Ammon's horn (tissue), 1 donor: ENCODE data around the gene NKRF.
"Not testable (repeated sequence)": the region's sequence is repeated elsewhere in the genome, so short reads cannot be mapped to it uniquely, and the experiment has no call there.

Experiments used
- DNase-seq: peaks from one replicate; pipeline ENCODE4 v3.0.0-alpha.2; 2016; ENCODE audit warnings: low spot score

NKRF gene

DNA sequence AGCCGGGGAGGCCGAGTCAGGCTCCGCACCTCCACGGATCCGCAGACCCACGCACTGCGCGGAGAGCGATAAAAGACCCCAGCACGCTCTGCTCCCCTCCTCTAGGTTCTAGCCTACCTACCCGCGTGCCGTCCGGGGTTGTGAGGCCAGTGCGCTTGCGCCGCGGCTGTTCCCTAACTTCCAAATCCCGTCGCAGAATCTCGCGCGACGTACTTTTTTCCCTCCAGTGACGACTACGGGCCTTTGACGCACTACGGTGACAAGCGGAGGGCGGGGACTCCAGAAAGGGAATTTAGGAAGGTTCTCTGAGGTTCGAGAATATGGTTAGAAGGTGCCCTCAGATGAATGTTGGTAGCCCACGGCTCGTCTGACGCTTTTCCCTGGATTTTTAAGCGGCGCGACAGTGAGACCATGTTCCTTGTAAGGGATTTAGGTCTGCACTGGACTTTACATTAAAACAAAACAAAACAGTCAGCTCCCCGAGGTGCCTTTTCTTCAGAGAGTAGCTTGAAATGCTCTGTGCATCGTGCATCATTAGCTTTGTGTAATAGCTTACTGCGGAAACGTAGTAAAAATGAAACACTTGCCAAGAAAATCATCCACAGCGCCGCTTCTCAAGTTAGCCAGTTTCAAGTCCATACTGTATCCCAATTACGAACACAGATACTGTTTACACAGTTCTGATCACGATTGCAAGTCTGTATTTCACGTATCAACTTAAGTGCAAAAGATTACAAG is at the start of gene NKRF:
NKRF (minus strand) TSS at position 145 of the 738 bp plus-strand sequence.
- peak; percentile 91 for DNase-seq

- DNase-seq = no peak
These were observed 48.9 kb upstream of the NKRF start for GRCh38 chrX:119655125-119655524.

- peak; percentile 10 for DNase-seq
These were observed 47.9 kb upstream of the NKRF start for GRCh38 chrX:119654112-119654531.

GRCh38 chrX:119648421-119648775 is 42.2 kb upstream of the NKRF start:
- DNase-seq = no peak

DNA sequence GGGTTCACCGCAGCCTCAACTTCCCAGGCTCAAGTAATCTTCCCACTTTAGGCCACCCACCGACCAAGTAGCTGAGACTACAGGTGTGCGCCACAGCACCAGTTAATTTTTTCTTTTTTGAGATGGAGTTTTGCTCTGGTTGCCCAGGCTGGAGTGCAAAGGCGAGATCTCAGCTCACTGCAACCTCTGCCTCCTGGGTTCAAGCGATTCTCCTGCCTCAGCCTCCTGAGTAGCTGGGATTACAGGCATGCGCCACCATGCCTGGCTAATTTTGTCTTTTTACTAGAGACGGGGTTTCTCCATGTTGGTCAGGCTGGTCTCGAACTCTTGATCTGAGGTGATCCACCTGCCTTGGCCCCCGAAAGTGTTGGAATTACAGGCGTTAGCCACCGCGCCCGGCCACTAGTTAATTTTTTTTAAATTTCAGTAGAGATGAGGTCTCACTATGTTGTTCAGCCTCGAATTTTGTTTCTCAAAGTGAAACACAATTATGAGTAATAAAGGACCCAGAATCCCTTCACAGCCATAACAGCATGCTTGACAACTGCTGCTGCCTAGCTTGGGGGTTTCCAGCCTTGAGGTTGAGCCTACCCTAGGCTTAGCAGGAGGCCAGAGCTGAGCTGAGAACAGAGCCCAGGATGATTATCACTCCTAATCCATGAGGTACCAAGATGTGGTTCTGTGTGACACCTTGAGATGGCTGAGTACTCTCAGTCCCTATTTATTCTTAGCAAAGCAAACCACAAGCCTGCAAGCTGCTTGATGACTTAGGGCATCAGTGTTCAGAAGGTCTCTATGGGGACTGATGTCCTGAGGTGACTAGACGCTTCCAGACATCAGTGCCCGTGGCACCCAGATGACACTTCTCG is 41.6 kb upstream of the NKRF start:
- DNase-seq = no peak

- DNase-seq = no peak
These were observed 40.9 kb upstream of the NKRF start for GRCh38 chrX:119647089-119647488.

- no peak for DNase-seq
These were observed 40.3 kb upstream of the NKRF start for GRCh38 chrX:119646515-119646914.

DNA sequence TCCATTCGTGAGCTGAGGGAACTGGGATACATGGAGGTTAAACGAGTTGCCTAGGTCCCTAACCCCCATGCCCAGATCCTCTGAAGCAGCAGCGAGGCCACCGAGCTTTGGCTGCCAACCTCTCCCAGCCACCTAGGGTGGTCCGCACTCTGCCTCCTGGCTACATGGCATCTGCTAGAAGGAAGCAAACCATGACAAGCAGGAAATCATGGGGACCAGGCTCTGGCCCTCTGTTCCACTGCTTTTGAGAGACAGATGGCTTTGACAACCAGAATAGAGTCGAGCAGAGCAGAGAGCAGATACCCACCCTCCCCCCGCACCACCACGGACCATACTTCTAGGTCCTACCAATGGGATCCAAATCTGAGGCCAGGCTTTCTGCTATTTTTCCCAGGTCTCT is 37.5 kb upstream of the NKRF start:
- DNase-seq = no peak

- no peak for DNase-seq
These were observed 34.5 kb upstream of the NKRF start for GRCh38 chrX:119640731-119641170.

- DNase-seq = no peak
These were observed 32.7 kb upstream of the NKRF start for GRCh38 chrX:119638725-119639471.

DNA sequence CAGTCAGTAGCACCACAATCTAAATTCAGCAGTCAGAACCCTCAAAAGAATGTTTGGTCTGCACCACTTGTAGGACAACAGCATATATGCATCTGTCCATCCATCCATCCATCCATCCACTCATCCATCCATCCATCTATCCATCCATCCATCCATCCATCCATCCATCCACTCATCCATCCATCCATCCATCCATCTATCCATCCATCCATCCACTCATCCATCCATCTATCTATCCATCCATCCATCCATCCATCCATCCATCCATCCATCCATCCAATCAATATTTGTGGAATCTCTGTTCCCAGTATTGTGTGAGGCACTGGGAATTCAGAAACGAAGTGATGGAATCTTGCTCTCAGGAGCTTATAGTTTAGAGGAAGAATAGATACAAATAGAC is 31.2 kb upstream of the NKRF start:
- DNase-seq = not testable (repeated sequence)

GRCh38 chrX:119636419-119636818 is 30.2 kb upstream of the NKRF start:
- DNase-seq = no peak

DNA sequence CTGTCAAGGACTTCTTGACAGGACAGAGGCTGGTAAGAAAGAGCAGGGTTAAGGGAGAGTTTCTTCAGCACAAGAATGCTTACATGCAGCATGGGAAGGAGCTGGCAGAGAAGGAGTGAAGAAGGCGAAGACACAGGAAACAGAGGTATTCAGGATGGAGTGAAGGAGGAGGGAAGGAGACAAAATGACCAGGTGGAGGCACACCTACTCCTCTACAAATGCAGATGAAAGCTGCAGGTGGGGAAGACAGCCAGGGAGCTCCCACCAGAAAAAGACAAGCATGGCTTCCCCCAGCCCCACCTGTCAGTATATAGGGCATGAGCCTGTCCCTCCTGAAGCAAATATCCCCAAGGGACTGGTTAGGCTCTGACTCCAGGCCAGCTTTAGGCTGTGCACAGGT is 29.6 kb upstream of the NKRF start:
- no peak for DNase-seq

- DNase-seq = no peak
These were observed 29.0 kb upstream of the NKRF start for GRCh38 chrX:119635179-119635578.

GRCh38 chrX:119625843-119626242 is 19.6 kb upstream of the NKRF start:
- DNase-seq = no peak

DNA sequence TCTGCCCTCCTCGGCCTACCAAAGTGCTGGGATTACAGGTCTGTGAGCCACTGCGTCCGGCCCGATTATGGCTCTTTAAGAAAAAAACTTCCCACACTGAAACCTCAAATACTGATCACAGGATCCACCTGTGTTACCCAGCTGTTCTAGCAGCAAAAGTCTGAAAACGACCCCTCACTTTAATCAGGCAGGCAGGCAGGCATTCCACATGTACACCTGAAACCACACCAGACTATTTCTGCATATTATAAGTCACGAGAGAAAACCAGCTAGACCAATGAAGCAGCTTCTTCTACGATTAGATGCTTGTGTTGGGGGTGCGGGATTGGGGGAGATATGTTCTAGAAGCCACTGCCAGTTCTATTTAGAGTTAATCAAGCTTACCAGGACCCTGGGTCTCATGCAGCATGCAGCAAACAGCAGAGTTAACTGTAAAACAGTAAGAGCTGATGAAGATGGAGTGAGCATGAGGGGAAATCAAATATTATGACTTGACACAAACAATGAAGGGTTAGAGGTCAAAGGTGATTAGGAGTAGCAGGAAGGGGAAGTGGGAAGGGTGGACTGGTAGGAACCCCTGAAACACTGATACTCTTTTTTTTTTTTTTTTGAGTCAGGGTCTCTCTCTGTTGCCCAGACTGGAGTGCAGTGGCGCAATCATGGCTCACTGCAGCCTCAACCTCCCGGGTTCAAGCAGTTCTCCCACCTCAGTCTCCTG is 18.9 kb upstream of the NKRF start:
- no peak for DNase-seq

DNA sequence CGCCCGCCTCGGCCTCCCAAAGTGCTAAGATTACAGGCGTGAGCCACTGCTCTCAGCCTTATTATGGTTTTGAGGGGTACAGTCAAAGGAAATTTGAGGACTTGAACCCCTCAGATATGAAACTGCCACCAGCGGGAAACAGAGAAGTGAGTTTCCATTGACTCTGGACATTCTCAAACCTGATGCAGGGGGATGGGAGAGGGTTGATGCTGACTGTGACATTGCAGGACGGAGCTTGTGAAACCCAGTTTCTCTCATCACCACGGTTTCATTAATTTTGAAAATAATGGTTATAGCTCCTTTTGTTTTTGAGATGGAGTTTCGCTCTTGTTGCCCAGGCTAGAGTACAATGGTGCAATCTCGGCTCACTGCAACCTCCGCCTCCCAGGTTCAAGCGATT is 18.2 kb upstream of the NKRF start:
- DNase-seq = no peak

GRCh38 chrX:119622356-119623232 is 16.4 kb upstream of the NKRF start:
- no peak for DNase-seq

DNA sequence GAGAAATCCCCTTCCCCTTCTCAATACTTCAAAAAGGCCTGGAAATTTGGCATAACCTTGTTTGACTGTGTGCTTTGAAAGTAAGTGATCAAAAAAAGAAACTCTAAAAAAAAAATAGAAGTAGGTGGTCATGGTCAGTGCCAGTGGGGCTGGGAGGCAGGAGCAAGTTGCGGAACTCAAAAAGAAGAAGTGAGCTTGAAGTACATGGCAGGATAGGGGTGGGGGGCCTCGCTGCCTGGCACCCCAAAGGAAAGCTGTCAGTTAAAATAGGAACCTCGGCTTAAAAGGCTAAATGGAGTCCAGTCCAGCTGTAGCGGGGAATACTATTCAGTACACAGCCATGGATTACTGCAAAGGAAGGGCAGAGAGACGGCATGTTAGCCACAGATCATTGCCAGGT is 12.2 kb upstream of the NKRF start:
- DNase-seq = peak; percentile 47

DNA sequence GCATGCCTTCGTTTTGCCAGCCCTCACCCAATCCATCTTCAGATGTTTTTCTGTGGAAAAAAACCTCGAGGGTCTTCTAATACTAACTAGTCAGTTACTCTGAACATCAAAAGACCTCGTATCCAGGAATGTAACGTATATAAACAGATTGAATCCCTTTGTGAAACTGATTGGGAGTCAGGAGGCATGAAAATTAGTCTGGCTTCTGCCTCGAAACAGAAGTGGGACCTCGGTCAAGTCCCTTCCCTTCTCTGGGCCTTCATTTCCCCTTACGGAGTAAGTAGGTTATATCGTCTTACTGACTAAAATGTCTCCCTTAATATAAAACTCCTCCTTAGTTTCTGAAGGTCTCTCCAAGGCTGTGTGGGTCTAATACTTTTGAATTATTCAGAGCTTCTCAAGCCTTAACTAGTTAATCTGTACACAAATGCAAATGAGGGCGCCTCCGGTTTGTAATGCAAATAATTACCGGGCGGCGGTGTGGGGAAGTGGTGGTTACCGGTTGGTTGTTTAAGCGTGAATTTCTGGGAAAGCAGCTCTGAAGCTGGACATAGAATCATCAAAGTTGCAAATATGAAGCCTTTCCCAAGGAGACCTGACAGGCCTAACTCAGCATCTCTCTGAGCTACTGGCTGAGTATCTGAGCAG is 11.4 kb upstream of the NKRF start:
- DNase-seq = no peak
